IPS-15b (cell line): ENCODE measurements around the gene TUBB2B.

ENCODE experiments used
- H3K27me3 ChIP-seq: one replicate; pipeline ENCODE4 v1.6.1; 2013; ENCODE audit warnings: low read length; ENCODE audit not compliant: control insufficient read depth, insufficient read depth
- H3K36me3 ChIP-seq: one replicate; pipeline ENCODE4 v1.6.1; 2013; ENCODE audit warnings: low read length; ENCODE audit not compliant: control insufficient read depth, insufficient read depth
- H3K4me1 ChIP-seq: one replicate; pipeline ENCODE4 v1.6.1; 2013; ENCODE audit warnings: mild to moderate bottlenecking, low read length; ENCODE audit not compliant: control insufficient read depth, insufficient read depth
- H3K4me3 ChIP-seq: one replicate; pipeline ENCODE4 v1.5.1; 2013; ENCODE audit warnings: low read depth, low read length
- H3K9ac ChIP-seq: one replicate; pipeline ENCODE4 v1.6.1; 2013; ENCODE audit warnings: low read depth, mild to moderate bottlenecking, low read length
- H3K9me3 ChIP-seq: one replicate; pipeline ENCODE4 v1.6.1; 2013; ENCODE audit warnings: mild to moderate bottlenecking, low read length; ENCODE audit not compliant: control insufficient read depth, insufficient read depth

TUBB2B gene

GRCh38 chr6:3227363-3228045 is at the start of gene TUBB2B:
TUBB2B (minus strand) TSS chr6:3227653; CDS start chr6:3227543, 110 bp downstream.
- no peaks in the 10 kb centered on the region for H3K9me3 ChIP-seq
- peaks cover 24% of the 10 kb centered on the region for H3K27me3 ChIP-seq
- peaks cover 4% of the 10 kb centered on the region for H3K4me1 ChIP-seq
- peak within 1 kb of the TSS; percentile 91 for H3K4me3 ChIP-seq
- peak within 1 kb of the TSS; percentile 94 for H3K9ac ChIP-seq
- H3K36me3 ChIP-seq: peaks cover 15% of the 10 kb centered on the region

DNA sequence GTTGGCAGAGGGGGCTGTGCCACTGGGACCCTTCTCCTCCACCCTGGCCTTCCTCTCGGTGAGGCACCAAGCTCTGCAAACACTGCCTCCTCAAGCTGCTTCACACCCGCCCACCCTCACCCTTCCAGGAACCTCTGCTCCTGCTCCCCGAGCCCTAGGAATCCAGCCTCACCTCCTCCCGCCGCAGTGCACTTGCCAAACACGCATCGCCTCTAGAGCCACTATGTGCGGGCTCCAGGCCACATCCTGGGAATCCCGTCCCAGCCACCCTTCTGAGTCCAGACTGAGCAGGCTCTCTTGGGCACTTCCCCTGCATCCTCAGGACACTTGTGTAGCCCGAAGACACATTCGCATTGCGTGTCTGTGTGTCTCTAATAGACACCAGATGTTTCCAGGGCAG is 49.8 kb upstream of the TUBB2B start:
- Histone ChIP-seq H3K9me3 (no peaks in the 10 kb centered on the region), H3K36me3 (peaks cover 13% of the 10 kb centered on the region), H3K4me3 (no peak overlapping the region), H3K4me1 (peaks cover 6% of the 10 kb centered on the region), H3K27me3 (no peaks in the 10 kb centered on the region), H3K9ac (no peak overlapping the region)

DNA sequence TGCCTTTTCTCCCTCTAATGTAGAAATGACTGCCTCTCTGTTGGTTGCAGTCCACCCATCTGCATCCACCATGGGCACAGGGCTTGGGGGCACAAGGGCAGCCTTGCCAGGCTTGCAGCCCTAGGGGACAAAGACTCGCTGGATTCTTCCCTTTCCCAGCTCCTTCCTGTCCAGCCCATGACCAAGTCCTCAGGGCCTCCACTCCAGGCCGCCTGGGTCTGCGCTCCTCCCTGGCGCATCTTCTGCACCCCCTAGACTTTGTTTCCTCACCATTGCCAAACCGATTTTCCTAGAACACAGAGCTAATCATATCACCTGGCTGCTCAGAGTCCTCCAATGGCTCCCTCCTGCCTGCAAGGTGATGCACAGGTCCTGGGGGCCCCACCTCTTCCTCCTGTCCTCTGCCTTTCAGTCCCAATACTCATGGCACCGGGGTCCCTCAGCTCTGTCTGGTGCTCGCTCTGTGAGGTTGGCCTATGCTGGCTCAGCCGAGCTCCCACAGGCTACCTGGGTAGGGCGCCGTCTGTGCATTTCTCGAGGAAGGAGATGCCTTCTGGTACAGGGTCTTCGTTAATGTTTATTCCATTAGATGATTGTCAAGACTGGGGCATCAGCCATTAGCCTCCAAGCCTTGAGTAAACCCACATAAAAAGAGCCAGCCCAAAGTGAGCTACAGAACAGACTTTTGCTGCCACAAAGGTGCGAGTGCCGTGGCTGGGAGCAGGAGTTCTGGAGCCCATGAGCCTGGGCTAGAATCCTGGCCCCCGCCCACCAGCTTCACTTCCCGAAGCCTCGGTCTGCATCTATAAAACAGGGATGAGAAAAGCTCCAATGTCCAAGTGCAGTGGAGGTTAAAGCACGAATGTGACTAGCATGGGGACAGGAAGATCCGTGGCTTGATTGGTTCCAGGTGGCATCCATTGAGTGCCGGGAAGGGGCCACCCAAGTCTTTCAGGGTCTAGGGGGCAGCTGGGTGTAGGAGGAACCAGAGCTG is 49.0 kb upstream of the TUBB2B start:
- Histone ChIP-seq H3K9me3 (no peaks in the 10 kb centered on the region), H3K27me3 (no peaks in the 10 kb centered on the region), H3K9ac (no peak overlapping the region), H3K4me3 (no peak overlapping the region), H3K36me3 (peaks cover 20% of the 10 kb centered on the region), H3K4me1 (no peaks in the 10 kb centered on the region)

DNA sequence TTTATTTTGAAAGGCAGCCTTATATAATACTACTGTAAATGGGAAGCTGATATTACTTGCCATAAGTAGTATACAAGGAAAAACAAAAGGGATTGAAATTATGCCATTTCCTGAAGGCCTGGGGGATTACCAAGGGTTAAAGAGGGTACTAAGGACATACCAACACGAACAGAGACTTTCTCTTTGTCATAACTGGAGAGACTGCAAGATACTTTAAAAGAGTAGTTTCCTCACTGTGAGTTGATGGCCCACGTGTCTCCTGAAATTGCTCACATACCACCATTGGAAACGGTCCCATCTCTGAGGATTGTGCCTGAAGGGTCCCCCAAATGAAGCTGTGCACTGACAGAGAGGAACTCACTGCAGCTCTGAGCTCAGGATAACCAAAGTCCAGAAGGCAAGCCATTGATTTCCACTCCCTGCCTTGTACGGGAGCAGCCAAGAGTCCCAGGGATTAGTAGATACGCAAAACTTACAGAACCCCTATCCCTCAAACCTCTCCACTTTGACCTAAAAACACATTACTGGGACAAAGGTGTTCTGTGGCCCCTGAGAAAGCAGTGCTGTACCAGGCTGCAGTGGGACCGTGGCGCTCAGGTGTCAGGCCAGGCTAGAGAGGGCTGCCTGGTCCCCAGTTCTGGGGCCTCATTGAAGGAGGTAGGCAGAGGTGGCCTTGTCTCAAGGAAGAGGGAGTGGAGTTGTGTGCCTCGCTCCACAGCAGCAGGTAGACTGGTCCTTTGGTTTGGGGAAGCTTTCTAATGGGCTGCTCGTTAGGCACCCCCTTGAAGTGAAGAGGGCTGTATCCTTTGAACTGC is 46.5 kb upstream of the TUBB2B start:
- Histone ChIP-seq H3K36me3 (peaks cover 36% of the 10 kb centered on the region), H3K4me1 (no peaks in the 10 kb centered on the region), H3K9ac (no peak overlapping the region), H3K9me3 (no peaks in the 10 kb centered on the region), H3K4me3 (no peak overlapping the region), H3K27me3 (no peaks in the 10 kb centered on the region)

- H3K9me3 ChIP-seq: no peaks in the 10 kb centered on the region
- H3K36me3 ChIP-seq: peaks cover 38% of the 10 kb centered on the region
- no peak overlapping the region for H3K4me3 ChIP-seq
- H3K4me1 ChIP-seq: no peaks in the 10 kb centered on the region
- no peaks in the 10 kb centered on the region for H3K27me3 ChIP-seq
- H3K9ac ChIP-seq: no peak overlapping the region
Measured at GRCh38 chr6:3272911-3273547, 45.6 kb upstream of the TUBB2B start.

GRCh38 chr6:3271756-3272155 is 44.3 kb upstream of the TUBB2B start:
- Histone ChIP-seq H3K4me1 (no peaks in the 10 kb centered on the region), H3K9ac (no peak overlapping the region), H3K4me3 (no peak overlapping the region), H3K9me3 (no peaks in the 10 kb centered on the region), H3K27me3 (no peaks in the 10 kb centered on the region), H3K36me3 (peaks cover 37% of the 10 kb centered on the region)

DNA sequence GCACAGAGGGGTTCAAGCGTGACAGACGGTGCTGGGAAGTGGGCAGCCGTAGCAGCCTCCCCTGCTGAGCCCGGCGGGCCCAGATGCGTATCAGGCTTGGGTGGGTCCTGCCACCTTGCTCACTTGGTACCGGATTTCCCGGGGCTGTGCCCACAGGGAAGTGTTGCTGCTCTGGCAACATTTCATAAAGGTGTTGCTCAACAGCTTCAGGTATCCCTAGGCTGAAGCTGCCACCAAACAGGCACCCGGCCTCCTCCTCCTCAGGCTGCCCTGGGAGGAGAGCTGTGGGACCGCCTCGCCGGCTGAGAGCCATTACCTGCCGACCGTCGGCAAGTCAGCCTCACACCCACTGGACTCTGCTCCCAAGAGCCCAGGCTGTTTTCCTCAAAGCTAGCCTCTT is 42.8 kb upstream of the TUBB2B start:
- H3K9me3 ChIP-seq: no peaks in the 10 kb centered on the region
- H3K4me1 ChIP-seq: no peaks in the 10 kb centered on the region
- no peaks in the 10 kb centered on the region for H3K27me3 ChIP-seq
- peaks cover 37% of the 10 kb centered on the region for H3K36me3 ChIP-seq
- no peak overlapping the region for H3K9ac ChIP-seq
- no peak overlapping the region for H3K4me3 ChIP-seq

DNA sequence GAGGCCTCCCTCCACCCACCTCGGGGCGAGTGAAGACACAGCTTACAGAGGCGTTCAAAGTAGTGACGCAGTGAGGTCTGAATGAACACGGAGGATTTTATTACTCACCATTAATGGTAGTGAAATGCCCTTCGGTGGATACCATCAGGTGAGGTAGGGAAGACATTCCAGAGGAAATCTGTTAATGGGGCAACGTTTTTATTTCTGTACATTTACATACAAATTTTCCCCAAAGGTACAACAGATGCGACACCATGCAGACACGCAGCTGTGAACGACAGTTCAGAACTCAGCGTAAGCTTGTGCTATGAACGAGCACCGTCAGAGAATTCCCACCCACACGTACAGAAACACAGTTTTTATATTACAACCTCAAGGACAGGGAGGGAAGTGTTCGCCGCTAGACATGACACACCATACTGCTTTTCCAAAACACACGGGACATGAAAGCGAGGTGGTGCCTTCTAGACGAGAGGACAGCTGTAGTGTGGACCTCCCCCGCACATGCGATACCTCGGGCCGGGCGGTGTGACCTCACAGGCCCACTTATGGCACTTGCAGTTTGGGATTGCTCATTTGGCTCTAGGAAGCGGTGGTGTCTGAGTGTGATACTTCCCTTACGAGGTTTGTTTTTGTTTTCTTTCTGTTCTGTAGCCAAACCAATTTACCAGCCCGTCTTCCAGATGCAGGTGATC is 42.0 kb upstream of the TUBB2B start:
- H3K4me3 ChIP-seq: no peak overlapping the region
- no peak overlapping the region for H3K9ac ChIP-seq
- H3K9me3 ChIP-seq: no peaks in the 10 kb centered on the region
- no peaks in the 10 kb centered on the region for H3K27me3 ChIP-seq
- peaks cover 37% of the 10 kb centered on the region for H3K36me3 ChIP-seq
- H3K4me1 ChIP-seq: no peaks in the 10 kb centered on the region

DNA sequence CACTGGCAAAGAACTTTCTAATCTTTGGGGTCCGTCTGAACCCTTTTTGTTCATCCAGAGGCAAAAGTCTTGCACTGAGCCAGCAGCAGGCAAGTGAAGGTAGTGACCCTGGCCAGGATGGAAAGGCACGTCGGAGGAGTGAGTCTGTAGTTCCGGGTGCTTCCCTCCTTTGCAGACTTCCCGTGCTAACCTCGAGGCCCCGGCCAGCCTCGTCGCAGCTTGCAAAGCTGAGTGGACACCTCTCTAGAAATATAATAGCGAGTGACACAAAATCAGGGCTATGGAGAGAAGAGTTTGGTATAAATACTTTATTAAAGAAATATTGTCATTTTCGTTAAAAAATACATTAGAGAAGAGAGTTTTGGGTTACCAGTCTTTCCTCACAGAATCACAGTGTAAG is 41.2 kb upstream of the TUBB2B start:
- Histone ChIP-seq H3K36me3 (peaks cover 43% of the 10 kb centered on the region), H3K27me3 (no peaks in the 10 kb centered on the region), H3K4me1 (no peaks in the 10 kb centered on the region), H3K9me3 (no peaks in the 10 kb centered on the region), H3K4me3 (no peak overlapping the region), H3K9ac (no peak overlapping the region)

DNA sequence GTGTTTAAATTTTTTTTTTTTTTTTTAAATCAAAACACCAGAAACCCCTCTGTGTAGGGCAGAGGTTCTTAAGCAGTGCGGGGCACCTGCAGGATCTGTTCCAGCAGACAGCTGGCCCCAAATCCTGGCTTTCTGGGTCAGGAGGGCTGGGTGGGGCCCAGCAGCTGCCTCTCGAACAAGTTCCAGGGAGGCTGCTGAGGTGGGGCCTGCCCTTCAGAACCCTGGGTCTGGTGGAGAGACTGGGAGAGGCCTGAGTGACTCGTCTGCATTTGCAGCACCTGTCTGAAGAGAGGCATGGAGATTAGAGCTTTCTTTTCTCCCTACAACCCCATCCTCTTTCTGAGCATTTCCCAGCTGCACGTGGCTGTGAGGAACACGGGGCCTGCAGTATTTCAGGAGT is 39.7 kb upstream of the TUBB2B start:
- Histone ChIP-seq H3K4me3 (no peak overlapping the region), H3K4me1 (no peaks in the 10 kb centered on the region), H3K27me3 (no peaks in the 10 kb centered on the region), H3K36me3 (peaks cover 34% of the 10 kb centered on the region), H3K9ac (no peak overlapping the region), H3K9me3 (no peaks in the 10 kb centered on the region)

- Histone ChIP-seq H3K9ac (no peak overlapping the region), H3K27me3 (no peaks in the 10 kb centered on the region), H3K4me3 (no peak overlapping the region), H3K9me3 (no peaks in the 10 kb centered on the region), H3K4me1 (no peaks in the 10 kb centered on the region), H3K36me3 (peaks cover 25% of the 10 kb centered on the region)
Measured at GRCh38 chr6:3266170-3266569, 38.7 kb upstream of the TUBB2B start.
